ENCODE results near the gene TMPRSS11A. TPM values are rescaled to one million over a fixed set of nuclear protein-coding genes. Genes with fewer than 3 reads are reported as not detected.

TMPRSS11A gene
- total RNA-seq, 1 experiment from 2014 or later = not detected

- H3K27ac ChIP-seq (ENCODE audit: low read length) = no peak overlapping the region
- no peaks in the 10 kb centered on the region for H3K27me3 ChIP-seq (ENCODE audit: control insufficient read depth, insufficient read depth, low read length)
- POLR2A ChIA-PET = no interaction called here
- intact Hi-C loops (cut with micrococcal nuclease; ENCODE audit: unreplicated experiment) (loop anchor here (2.0 kb wide), 1 partner anchor 186 kb away; no protein-coding TSS in a partner anchor), in situ Hi-C loops (cut with HindIII; ENCODE audit: low pct_unique_long_range_greater_than_20kb, low sequenced_read_pairs) (no loop called here)
- ATAC-seq (no peak), DNase-seq (ENCODE audit: low read depth, low spot score) (no peak)
- no TSS peak for BruUV-seq (replicated peaks)
- H3K36me3 ChIP-seq (ENCODE audit: control insufficient read depth, insufficient read depth, low read length) = no peaks in the 10 kb centered on the region
- TF ChIP-seq, protein P1, sequence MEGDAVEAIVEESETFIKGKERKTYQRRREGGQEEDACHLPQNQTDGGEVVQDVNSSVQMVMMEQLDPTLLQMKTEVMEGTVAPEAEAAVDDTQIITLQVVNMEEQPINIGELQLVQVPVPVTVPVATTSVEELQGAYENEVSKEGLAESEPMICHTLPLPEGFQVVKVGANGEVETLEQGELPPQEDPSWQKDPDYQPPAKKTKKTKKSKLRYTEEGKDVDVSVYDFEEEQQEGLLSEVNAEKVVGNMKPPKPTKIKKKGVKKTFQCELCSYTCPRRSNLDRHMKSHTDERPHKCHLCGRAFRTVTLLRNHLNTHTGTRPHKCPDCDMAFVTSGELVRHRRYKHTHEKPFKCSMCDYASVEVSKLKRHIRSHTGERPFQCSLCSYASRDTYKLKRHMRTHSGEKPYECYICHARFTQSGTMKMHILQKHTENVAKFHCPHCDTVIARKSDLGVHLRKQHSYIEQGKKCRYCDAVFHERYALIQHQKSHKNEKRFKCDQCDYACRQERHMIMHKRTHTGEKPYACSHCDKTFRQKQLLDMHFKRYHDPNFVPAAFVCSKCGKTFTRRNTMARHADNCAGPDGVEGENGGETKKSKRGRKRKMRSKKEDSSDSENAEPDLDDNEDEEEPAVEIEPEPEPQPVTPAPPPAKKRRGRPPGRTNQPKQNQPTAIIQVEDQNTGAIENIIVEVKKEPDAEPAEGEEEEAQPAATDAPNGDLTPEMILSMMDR (IDR thresholded peaks at IDR 0.05) = no peak
- no peak for TF ChIP-seq SIN3A (IDR thresholded peaks at IDR 0.05; ENCODE audit: borderline replicate concordance, insufficient read depth, low read depth, low read length)
- TF ChIP-seq POLR2AphosphoS5 (IDR thresholded peaks at IDR 0.05; ENCODE audit: low read depth, low read length) = no peak
- TF ChIP-seq, protein P2, sequence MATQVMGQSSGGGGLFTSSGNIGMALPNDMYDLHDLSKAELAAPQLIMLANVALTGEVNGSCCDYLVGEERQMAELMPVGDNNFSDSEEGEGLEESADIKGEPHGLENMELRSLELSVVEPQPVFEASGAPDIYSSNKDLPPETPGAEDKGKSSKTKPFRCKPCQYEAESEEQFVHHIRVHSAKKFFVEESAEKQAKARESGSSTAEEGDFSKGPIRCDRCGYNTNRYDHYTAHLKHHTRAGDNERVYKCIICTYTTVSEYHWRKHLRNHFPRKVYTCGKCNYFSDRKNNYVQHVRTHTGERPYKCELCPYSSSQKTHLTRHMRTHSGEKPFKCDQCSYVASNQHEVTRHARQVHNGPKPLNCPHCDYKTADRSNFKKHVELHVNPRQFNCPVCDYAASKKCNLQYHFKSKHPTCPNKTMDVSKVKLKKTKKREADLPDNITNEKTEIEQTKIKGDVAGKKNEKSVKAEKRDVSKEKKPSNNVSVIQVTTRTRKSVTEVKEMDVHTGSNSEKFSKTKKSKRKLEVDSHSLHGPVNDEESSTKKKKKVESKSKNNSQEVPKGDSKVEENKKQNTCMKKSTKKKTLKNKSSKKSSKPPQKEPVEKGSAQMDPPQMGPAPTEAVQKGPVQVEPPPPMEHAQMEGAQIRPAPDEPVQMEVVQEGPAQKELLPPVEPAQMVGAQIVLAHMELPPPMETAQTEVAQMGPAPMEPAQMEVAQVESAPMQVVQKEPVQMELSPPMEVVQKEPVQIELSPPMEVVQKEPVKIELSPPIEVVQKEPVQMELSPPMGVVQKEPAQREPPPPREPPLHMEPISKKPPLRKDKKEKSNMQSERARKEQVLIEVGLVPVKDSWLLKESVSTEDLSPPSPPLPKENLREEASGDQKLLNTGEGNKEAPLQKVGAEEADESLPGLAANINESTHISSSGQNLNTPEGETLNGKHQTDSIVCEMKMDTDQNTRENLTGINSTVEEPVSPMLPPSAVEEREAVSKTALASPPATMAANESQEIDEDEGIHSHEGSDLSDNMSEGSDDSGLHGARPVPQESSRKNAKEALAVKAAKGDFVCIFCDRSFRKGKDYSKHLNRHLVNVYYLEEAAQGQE (IDR thresholded peaks at IDR 0.05; ENCODE audit: insufficient read depth in 1 of 2, low read depth in 2 of 2, low read length in 1 of 2) = no peak
- TF ChIP-seq TCF7L2 (IDR thresholded peaks at IDR 0.05; ENCODE audit: low read depth, low read length) = no peak
- CTCF ChIA-PET = no interaction called here
- no peaks in the 10 kb centered on the region for H3K9me3 ChIP-seq (ENCODE audit: control insufficient read depth, insufficient read depth, low read depth, low read length)
- H3K4me3 ChIP-seq (ENCODE audit: low read depth in 2 of 2, low read length in 2 of 2) = no peak overlapping the region
- no peaks in the 10 kb centered on the region for H3K4me1 ChIP-seq (ENCODE audit: control insufficient read depth, insufficient read depth, low read length)
These were observed 25.7 kb upstream of the TMPRSS11A start for GRCh38 chr4:67988991-67989390.

- Histone ChIP-seq H3K4me1 (ENCODE audit: control insufficient read depth, insufficient read depth, low read length) (no peaks in the 10 kb centered on the region), H3K27ac (ENCODE audit: low read length) (no peak overlapping the region), H3K27me3 (ENCODE audit: control insufficient read depth, insufficient read depth, low read length) (no peaks in the 10 kb centered on the region), H3K36me3 (ENCODE audit: control insufficient read depth, insufficient read depth, low read length) (no peaks in the 10 kb centered on the region), H3K4me3 (ENCODE audit: low read depth in 2 of 2, low read length in 2 of 2) (no peak overlapping the region), H3K9me3 (ENCODE audit: control insufficient read depth, insufficient read depth, low read depth, low read length) (no peaks in the 10 kb centered on the region)
- intact Hi-C loops (cut with micrococcal nuclease; ENCODE audit: unreplicated experiment) = no loop called here
- no TSS peak for BruUV-seq (replicated peaks)
- in situ Hi-C loops (cut with HindIII; ENCODE audit: low pct_unique_long_range_greater_than_20kb, low sequenced_read_pairs) = no loop called here
- CTCF ChIA-PET = no interaction called here
- no peak for ATAC-seq
- POLR2A ChIA-PET = no interaction called here
- no peak for TF ChIP-seq TCF7L2 (IDR thresholded peaks at IDR 0.05; ENCODE audit: low read depth, low read length)
- TF ChIP-seq, protein P1 (IDR thresholded peaks at IDR 0.05) = no peak
- TF ChIP-seq POLR2AphosphoS5 (IDR thresholded peaks at IDR 0.05; ENCODE audit: low read depth, low read length) = no peak
- no peak for TF ChIP-seq SIN3A (IDR thresholded peaks at IDR 0.05; ENCODE audit: borderline replicate concordance, insufficient read depth, low read depth, low read length)
- no peak for DNase-seq (ENCODE audit: low read depth, low spot score)
These were observed 20.0 kb upstream of the TMPRSS11A start for GRCh38 chr4:67983333-67983732.
